ENCODE data around the gene DCUN1D3. TPM values are rescaled to one million over a fixed set of nuclear protein-coding genes. Genes with fewer than 3 reads are reported as not detected.

The DCUN1D3 gene
- total RNA-seq, 1 donor from 2014 or later, result 9.8 TPM

DNA sequence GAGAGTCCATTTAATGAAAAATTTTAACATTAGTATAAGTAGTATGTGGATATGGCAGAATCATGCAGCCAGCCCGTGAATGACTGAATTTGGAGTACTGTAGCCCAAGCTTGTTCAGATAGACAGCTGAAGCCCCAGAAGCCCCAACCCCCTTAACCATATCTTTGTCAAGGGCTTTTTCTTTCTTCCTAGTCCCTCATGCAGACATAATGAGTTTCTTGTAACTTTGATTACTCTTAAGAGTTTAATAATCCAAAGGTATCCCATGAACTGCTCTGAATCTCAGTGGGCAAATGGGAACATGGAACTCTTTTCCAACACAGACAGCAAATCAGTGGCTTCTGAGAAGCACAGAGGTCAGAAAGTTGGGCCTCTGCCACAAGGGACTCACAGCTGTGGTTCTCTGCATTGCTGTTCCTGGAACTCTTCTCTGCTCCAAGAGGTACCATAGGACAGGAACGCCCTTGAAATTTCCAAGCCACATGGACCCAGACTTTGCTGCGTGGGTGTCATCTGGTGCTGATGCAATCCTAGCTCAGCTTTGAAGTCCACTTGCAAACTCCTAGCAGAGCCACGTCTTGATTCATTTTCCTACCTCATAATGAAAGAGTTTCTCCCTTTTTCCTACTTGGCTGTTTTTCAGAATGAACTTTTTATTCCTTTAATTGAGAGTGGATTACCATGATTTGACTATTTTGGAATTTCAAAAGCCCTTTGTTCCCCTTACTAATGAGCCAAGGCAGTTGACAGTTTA, 18.5 kb upstream of the DCUN1D3 start:
- DNase-seq, result peak; percentile 74
- no peaks in the 10 kb centered on the region for H3K27me3 ChIP-seq (ENCODE audit: low read depth)
- peaks cover 14% of the 10 kb centered on the region for H3K36me3 ChIP-seq
- no peak overlapping the region for H3K4me3 ChIP-seq
- peak overlapping the region; percentile 65 for H3K27ac ChIP-seq (replicated peaks)
- H3K4me1 ChIP-seq, result peaks cover 40% of the 10 kb centered on the region
- intact Hi-C loops (cut with micrococcal nuclease), result no loop called here
- H3K9me3 ChIP-seq (replicated peaks), result no peaks in the 10 kb centered on the region
- TF ChIP-seq, protein P1, sequence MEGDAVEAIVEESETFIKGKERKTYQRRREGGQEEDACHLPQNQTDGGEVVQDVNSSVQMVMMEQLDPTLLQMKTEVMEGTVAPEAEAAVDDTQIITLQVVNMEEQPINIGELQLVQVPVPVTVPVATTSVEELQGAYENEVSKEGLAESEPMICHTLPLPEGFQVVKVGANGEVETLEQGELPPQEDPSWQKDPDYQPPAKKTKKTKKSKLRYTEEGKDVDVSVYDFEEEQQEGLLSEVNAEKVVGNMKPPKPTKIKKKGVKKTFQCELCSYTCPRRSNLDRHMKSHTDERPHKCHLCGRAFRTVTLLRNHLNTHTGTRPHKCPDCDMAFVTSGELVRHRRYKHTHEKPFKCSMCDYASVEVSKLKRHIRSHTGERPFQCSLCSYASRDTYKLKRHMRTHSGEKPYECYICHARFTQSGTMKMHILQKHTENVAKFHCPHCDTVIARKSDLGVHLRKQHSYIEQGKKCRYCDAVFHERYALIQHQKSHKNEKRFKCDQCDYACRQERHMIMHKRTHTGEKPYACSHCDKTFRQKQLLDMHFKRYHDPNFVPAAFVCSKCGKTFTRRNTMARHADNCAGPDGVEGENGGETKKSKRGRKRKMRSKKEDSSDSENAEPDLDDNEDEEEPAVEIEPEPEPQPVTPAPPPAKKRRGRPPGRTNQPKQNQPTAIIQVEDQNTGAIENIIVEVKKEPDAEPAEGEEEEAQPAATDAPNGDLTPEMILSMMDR (IDR thresholded peaks at IDR 0.05; ENCODE audit: borderline replicate concordance), result no peak

GRCh38 chr16:20916942-20917341, 16.8 kb upstream of the DCUN1D3 start:
- Histone ChIP-seq H3K4me1 (peaks cover 48% of the 10 kb centered on the region), H3K36me3 (peaks cover 14% of the 10 kb centered on the region), H3K4me3 (no peak overlapping the region), H3K27me3 (ENCODE audit: low read depth) (no peaks in the 10 kb centered on the region), H3K9me3 (replicated peaks) (no peaks in the 10 kb centered on the region), H3K27ac (replicated peaks) (no peak overlapping the region)
- TF ChIP-seq, protein P1 (IDR thresholded peaks at IDR 0.05; ENCODE audit: borderline replicate concordance), result no peak
- no peak for DNase-seq
- intact Hi-C loops (cut with micrococcal nuclease), result no loop called here

GRCh38 chr16:20916289-20916688, 16.1 kb upstream of the DCUN1D3 start:
- no peak overlapping the region for H3K4me3 ChIP-seq
- no peaks in the 10 kb centered on the region for H3K27me3 ChIP-seq (ENCODE audit: low read depth)
- peak overlapping the region; percentile 2 for H3K27ac ChIP-seq (replicated peaks)
- DNase-seq, result no peak
- H3K36me3 ChIP-seq, result peaks cover 14% of the 10 kb centered on the region
- intact Hi-C loops (cut with micrococcal nuclease), result no loop called here
- TF ChIP-seq, protein P1 (IDR thresholded peaks at IDR 0.05; ENCODE audit: borderline replicate concordance), result no peak
- no peaks in the 10 kb centered on the region for H3K9me3 ChIP-seq (replicated peaks)
- H3K4me1 ChIP-seq, result peaks cover 55% of the 10 kb centered on the region

- Histone ChIP-seq H3K4me3 (no peak overlapping the region), H3K36me3 (peaks cover 7% of the 10 kb centered on the region), H3K9me3 (replicated peaks) (no peaks in the 10 kb centered on the region), H3K4me1 (peaks cover 65% of the 10 kb centered on the region), H3K27me3 (ENCODE audit: low read depth) (no peaks in the 10 kb centered on the region), H3K27ac (replicated peaks) (peak overlapping the region; percentile 70)
- intact Hi-C loops (cut with micrococcal nuclease), result no loop called here
- DNase-seq, result no peak
- TF ChIP-seq, protein P1 (IDR thresholded peaks at IDR 0.05; ENCODE audit: borderline replicate concordance), result no peak
Observed at GRCh38 chr16:20911361-20911760, 11.2 kb upstream of the DCUN1D3 start.

DNA sequence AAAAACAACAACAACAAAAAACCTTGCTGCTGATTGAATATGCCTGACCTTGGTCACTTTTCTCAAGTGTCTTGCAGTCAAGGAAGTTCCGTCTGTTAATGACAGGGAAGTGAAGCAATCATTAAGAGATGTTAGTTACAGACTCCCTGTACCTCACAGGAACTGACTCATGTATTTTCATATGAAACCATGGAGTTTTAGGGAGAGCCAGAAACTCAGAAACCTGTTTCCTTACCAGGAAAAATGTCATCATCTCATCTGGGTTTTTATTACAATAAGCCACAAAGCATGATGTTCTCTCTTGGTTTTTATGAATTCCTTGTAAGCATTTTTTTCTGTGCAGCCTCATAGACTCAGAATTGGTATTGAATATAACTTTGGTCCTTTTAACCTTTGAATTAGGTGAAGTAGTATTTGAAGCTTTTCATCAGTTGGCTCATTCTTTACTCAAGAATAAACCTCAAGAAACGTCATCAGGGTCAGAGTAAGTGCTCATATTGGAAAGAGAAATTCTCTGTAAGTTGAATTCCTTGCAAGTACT, 10.7 kb upstream of the DCUN1D3 start:
- TF ChIP-seq, protein P1 (IDR thresholded peaks at IDR 0.05; ENCODE audit: borderline replicate concordance), result no peak
- H3K9me3 ChIP-seq (replicated peaks), result no peaks in the 10 kb centered on the region
- no peak for DNase-seq
- intact Hi-C loops (cut with micrococcal nuclease), result no loop called here
- peak overlapping the region; percentile 70 for H3K27ac ChIP-seq (replicated peaks)
- H3K4me1 ChIP-seq, result peaks cover 65% of the 10 kb centered on the region
- no peaks in the 10 kb centered on the region for H3K27me3 ChIP-seq (ENCODE audit: low read depth)
- peaks cover 2% of the 10 kb centered on the region for H3K36me3 ChIP-seq
- no peak overlapping the region for H3K4me3 ChIP-seq
